C4-2B (cell line): Measurements from ENCODE around the gene RPAP3.

Experiments used
- H3K27ac ChIP-seq: fragments of 450-650 bp; 2 replicates; pipeline ENCODE4 v1.5.1; 2017
- CTCF ChIP-seq: fragments of 450-650 bp; conservative IDR thresholded peaks from 2 replicates; pipeline ENCODE4 v1.5.1; 2017; ENCODE audit warnings: mild to moderate bottlenecking
- ZFX ChIP-seq: fragments of 450-650 bp; IDR thresholded peaks from 2 replicates; pipeline ENCODE4 v1.6.1; 2017

Gene RPAP3

GRCh38 chr12:47634127-47634526 lies 71.7 kb downstream of the RPAP3 start:
- no peak for TF ChIP-seq CTCF
- TF ChIP-seq ZFX: no peak

GRCh38 chr12:47621960-47622359 lies 83.9 kb downstream of the RPAP3 start:
- no peak for TF ChIP-seq CTCF
- TF ChIP-seq ZFX: no peak
- H3K27ac ChIP-seq: no peak overlapping the region

More at GRCh38 chr12:47634127-47634526, 71.7 kb downstream of the RPAP3 start:
- no peak overlapping the region for H3K27ac ChIP-seq

GRCh38 chr12:47617476-47617875 lies 88.4 kb downstream of the RPAP3 start:
- TF ChIP-seq CTCF (no peak), ZFX (no peak)
- H3K27ac ChIP-seq: no peak overlapping the region

- no peak for TF ChIP-seq ZFX
- no peak for TF ChIP-seq CTCF
- H3K27ac ChIP-seq: no peak overlapping the region
Measured at GRCh38 chr12:47616440-47616839, 89.4 kb downstream of the RPAP3 start.

- no peak overlapping the region for H3K27ac ChIP-seq
Measured at GRCh38 chr12:47615711-47616110, 90.1 kb downstream of the RPAP3 start.

GRCh38 chr12:47614521-47614920 lies 91.3 kb downstream of the RPAP3 start:
- no peak overlapping the region for H3K27ac ChIP-seq
- TF ChIP-seq CTCF: no peak
- no peak for TF ChIP-seq ZFX

More at GRCh38 chr12:47615711-47616110, 90.1 kb downstream of the RPAP3 start:
- no peak for TF ChIP-seq CTCF
- TF ChIP-seq ZFX: no peak

GRCh38 chr12:47612953-47613352 lies 92.9 kb downstream of the RPAP3 start:
- no peak for TF ChIP-seq CTCF

More at GRCh38 chr12:47612953-47613352, 92.9 kb downstream of the RPAP3 start:
- no peak overlapping the region for H3K27ac ChIP-seq
